Measurements from ENCODE around the gene BCAN. TPM values are rescaled to one million over a fixed set of nuclear protein-coding genes. Genes with fewer than 3 reads are reported as not detected.

Gene BCAN
- total RNA-seq, 1 experiment from 2014 or later: 1.2 TPM

GRCh38 chr1:156612666-156613065 is 29.3 kb upstream of the BCAN start:
- Histone ChIP-seq H3K14ac (ENCODE audit: insufficient read depth, low read length) (no peak overlapping the region), H2BK5ac (ENCODE audit: insufficient read length, low read length) (no peak overlapping the region), H3K4ac (ENCODE audit: low read depth, low read length) (no peak overlapping the region), H3K79me1 (ENCODE audit: insufficient read depth, low read depth, low read length, poor library complexity, severe bottlenecking) (no peaks in the 10 kb centered on the region), H3K23me2 (ENCODE audit: insufficient read length, low read depth, low read length, poor library complexity, severe bottlenecking) (no peaks in the 10 kb centered on the region), H2AFZ (ENCODE audit: low read length) (no peak overlapping the region), H3K23ac (ENCODE audit: insufficient read length, low read depth, low read length) (no peak overlapping the region), H3T11ph (ENCODE audit: low read length) (no peak overlapping the region), H2BK120ac (ENCODE audit: low read depth, low read length, poor library complexity, severe bottlenecking) (no peak overlapping the region), H2BK15ac (ENCODE audit: low read depth, low read length) (no peak overlapping the region), H4K91ac (ENCODE audit: insufficient read length, low read depth, low read length) (no peak overlapping the region), H2BK20ac (ENCODE audit: low read depth, low read length, poor library complexity, severe bottlenecking) (no peak overlapping the region), H3K27me3 (ENCODE audit: insufficient read depth, low read length) (no peaks in the 10 kb centered on the region), H2BK12ac (ENCODE audit: insufficient read length, low read depth, low read length) (no peak overlapping the region), H4K8ac (replicated peaks; ENCODE audit: insufficient read length, low read depth, low read length) (no peak overlapping the region), H3K9me3 (ENCODE audit: control insufficient read depth, low read depth, low read length) (no peaks in the 10 kb centered on the region), H3K4me2 (ENCODE audit: insufficient read depth, insufficient read length, low read length) (no peak overlapping the region), H3K9ac (ENCODE audit: extremely low read depth, insufficient read length, low read length) (no peak overlapping the region), H3K56ac (ENCODE audit: insufficient read length, low read depth, low read length) (no peak overlapping the region), H3K27ac (ENCODE audit: insufficient read length, low read depth, low read length) (no peak overlapping the region), H3K79me2 (ENCODE audit: insufficient read depth, low read length) (no peaks in the 10 kb centered on the region), H3K18ac (ENCODE audit: insufficient read length, low read depth, low read length) (no peak overlapping the region), H3K4me1 (ENCODE audit: insufficient read depth, low read length) (no peaks in the 10 kb centered on the region; the same call in 1 of the 2 replicates), H4K5ac (ENCODE audit: insufficient read length, low read depth, low read length) (no peak overlapping the region), H4K20me1 (ENCODE audit: control insufficient read depth, insufficient read depth, insufficient read length) (no peaks in the 10 kb centered on the region), H2AK5ac (ENCODE audit: insufficient read length, low read length) (no peak overlapping the region)
- no CpG with 5 or more reads among the region's 3 CpGs for WGBS (ENCODE audit: extremely low coverage, insufficient read length, low lambda C conversion rate)
- Mint-ChIP-seq H3K27ac (no peak overlapping the region), H3K36me3 (ENCODE audit: insufficient read depth in 1 of 3, low read depth in 3 of 3) (no peaks in the 10 kb centered on the region), H3K9me3 (no peaks in the 10 kb centered on the region; a peak in 1 of 5 replicates), H3K4me1 (peaks cover 6 to 13% of the 10 kb centered on the region in 2 experiments; a peak in 3 of 4 replicates), H3K4me3 (no peak overlapping the region), H3K27me3 (ENCODE audit: low read depth) (peaks cover 19% of the 10 kb centered on the region)
- no peak for DNase-seq
- no peak for TF ChIP-seq CTCF (conservative IDR thresholded peaks at IDR 0.05)
